Measurements from ENCODE around the gene QRFP. TPM values are rescaled to one million over a fixed set of nuclear protein-coding genes. Genes with fewer than 3 reads are reported as not detected.

Gene QRFP
- total RNA-seq, 3 donors from 2014 or later: 0.24 to 0.87 TPM; not detected in 1

GRCh38 chr9:130918826-130919558, 22.4 kb upstream of the QRFP start:
- Histone ChIP-seq H3K4me3 (no peak overlapping the region), H3K4me1 (ENCODE audit: low read depth) (no peaks in the 10 kb centered on the region), H3K9me3 (no peaks in the 10 kb centered on the region), H3K36me3 (ENCODE audit: low read depth) (no peaks in the 10 kb centered on the region)
- DNase-seq (no peak), ATAC-seq (no peak)
- TF ChIP-seq CTCF (IDR thresholded peaks at IDR 0.05): no peak
- intact Hi-C loops (cut with DNase I, micrococcal nuclease): no loop called here

GRCh38 chr9:130918101-130918825, 21.7 kb upstream of the QRFP start:
- Histone ChIP-seq H3K4me1 (ENCODE audit: low read depth) (no peaks in the 10 kb centered on the region), H3K4me3 (no peak overlapping the region), H3K9me3 (no peaks in the 10 kb centered on the region), H3K36me3 (ENCODE audit: low read depth) (no peaks in the 10 kb centered on the region)
- intact Hi-C loops (cut with DNase I, micrococcal nuclease): no loop called here
- TF ChIP-seq CTCF (IDR thresholded peaks at IDR 0.05): no peak
- DNase-seq (no peak), ATAC-seq (no peak)

GRCh38 chr9:130917168-130917960, 20.8 kb upstream of the QRFP start:
- Histone ChIP-seq H3K4me3 (no peak overlapping the region), H3K9me3 (no peaks in the 10 kb centered on the region), H3K4me1 (ENCODE audit: low read depth) (no peaks in the 10 kb centered on the region), H3K36me3 (ENCODE audit: low read depth) (no peaks in the 10 kb centered on the region)
- intact Hi-C loops (cut with DNase I, micrococcal nuclease): no loop called here
- no peak for ATAC-seq
- DNase-seq: no peak
- TF ChIP-seq CTCF (IDR thresholded peaks at IDR 0.05): no peak

- no peaks in the 10 kb centered on the region for H3K9me3 ChIP-seq
- TF ChIP-seq CTCF (IDR thresholded peaks at IDR 0.05): no peak
- no peak for ATAC-seq
- intact Hi-C loops (cut with DNase I, micrococcal nuclease): no loop called here
- no peak overlapping the region for H3K4me3 ChIP-seq
- no peaks in the 10 kb centered on the region for H3K36me3 ChIP-seq (ENCODE audit: low read depth)
- H3K4me1 ChIP-seq (ENCODE audit: low read depth): no peaks in the 10 kb centered on the region
- DNase-seq: no peak
Measured at GRCh38 chr9:130915096-130915447, 18.5 kb upstream of the QRFP start.

GRCh38 chr9:130914417-130915095, 17.9 kb upstream of the QRFP start:
- Histone ChIP-seq H3K36me3 (ENCODE audit: low read depth) (no peaks in the 10 kb centered on the region), H3K9me3 (no peaks in the 10 kb centered on the region), H3K4me3 (no peak overlapping the region), H3K4me1 (ENCODE audit: low read depth) (no peaks in the 10 kb centered on the region)
- ATAC-seq (peak; percentile 8), DNase-seq (no peak)
- TF ChIP-seq CTCF (IDR thresholded peaks at IDR 0.05): no peak
- intact Hi-C loops (cut with DNase I, micrococcal nuclease): no loop called here

All from mucosa of descending colon (tissue), 3 donors.